SIG-M5 (cell line): ENCODE measurements around the gene PGM1.
"Not testable (repeated sequence)": the region's sequence is repeated elsewhere in the genome, so short reads cannot be mapped to it uniquely, and the experiment has no call there.

Source experiments
- DNase-seq: peaks from one replicate; lab custom pipeline; 2025; lab: John Stamatoyannopoulos, UW

Gene PGM1

GRCh38 chr1:63593303-63593885, at the start of gene PGM1:
TSS of gene PGM1 (plus strand) at chr1:63593411. CDS start at chr1:63593489, 78 bp downstream.
- no peak for DNase-seq

GRCh38 chr1:63545780-63546179, 47.4 kb upstream of the PGM1 start:
- DNase-seq: no peak

GRCh38 chr1:63547621-63548294, 45.5 kb upstream of the PGM1 start:
- no peak for DNase-seq

- DNase-seq: no peak
Observed at GRCh38 chr1:63548303-63548702, 44.9 kb upstream of the PGM1 start.

GRCh38 chr1:63548877-63549276, 44.3 kb upstream of the PGM1 start:
- no peak for DNase-seq

GRCh38 chr1:63555480-63555879, 37.7 kb upstream of the PGM1 start:
- no peak for DNase-seq

GRCh38 chr1:63557365-63557987, 35.7 kb upstream of the PGM1 start:
- no peak for DNase-seq

GRCh38 chr1:63559357-63559756, 33.9 kb upstream of the PGM1 start:
- no peak for DNase-seq

- DNase-seq: no peak
Observed at GRCh38 chr1:63563745-63564144, 29.5 kb upstream of the PGM1 start.

GRCh38 chr1:63569068-63569467, 24.1 kb upstream of the PGM1 start:
- DNase-seq: no peak

- no peak for DNase-seq
Observed at GRCh38 chr1:63569640-63570316, 23.4 kb upstream of the PGM1 start.

GRCh38 chr1:63572686-63573085, 20.5 kb upstream of the PGM1 start:
- not testable (repeated sequence) for DNase-seq

GRCh38 chr1:63574203-63574796, 18.9 kb upstream of the PGM1 start:
- DNase-seq: not testable (repeated sequence)

GRCh38 chr1:63575340-63575826, 17.8 kb upstream of the PGM1 start:
- no peak for DNase-seq

GRCh38 chr1:63586326-63586725, 6.9 kb upstream of the PGM1 start:
- not testable (repeated sequence) for DNase-seq

- no peak for DNase-seq
Observed at GRCh38 chr1:63590166-63590560, 3.0 kb upstream of the PGM1 start.

GRCh38 chr1:63592536-63593302, 492 bp upstream of the PGM1 start:
- no peak for DNase-seq

- DNase-seq: no peak
Observed at GRCh38 chr1:63593886-63594605, 835 bp downstream of the PGM1 start.

GRCh38 chr1:63595435-63595834, 2.2 kb downstream of the PGM1 start:
- no peak for DNase-seq

GRCh38 chr1:63599799-63600198, 6.6 kb downstream of the PGM1 start:
- DNase-seq: no peak

GRCh38 chr1:63600248-63600647, 7.0 kb downstream of the PGM1 start:
- DNase-seq: no peak
